Kidney tubule cell (primary cell): ENCODE data around the gene PPP1R7.

Source experiments
- DNase-seq: peaks from one replicate; pipeline ENCODE4 v3.0.0-alpha.2; 2018; ENCODE audit warnings: low spot score

The PPP1R7 gene

GRCh38 chr2:241211276-241211675 lies 61.0 kb downstream of the PPP1R7 start:
- no peak for DNase-seq

GRCh38 chr2:241213041-241213440 lies 62.8 kb downstream of the PPP1R7 start:
- no peak for DNase-seq

GRCh38 chr2:241213567-241213966 lies 63.3 kb downstream of the PPP1R7 start:
- no peak for DNase-seq

GRCh38 chr2:241214209-241214608 lies 63.9 kb downstream of the PPP1R7 start:
- DNase-seq, result no peak

- DNase-seq, result no peak
Measured at GRCh38 chr2:241214766-241215165, 64.5 kb downstream of the PPP1R7 start.

- DNase-seq, result no peak
Measured at GRCh38 chr2:241215421-241215820, 65.2 kb downstream of the PPP1R7 start.

GRCh38 chr2:241216211-241216761 lies 66.0 kb downstream of the PPP1R7 start:
- DNase-seq, result no peak

GRCh38 chr2:241217320-241218031 lies 67.2 kb downstream of the PPP1R7 start:
- DNase-seq, result peak; percentile 87

- peak; percentile 72 for DNase-seq
Measured at GRCh38 chr2:241218131-241219029, 68.1 kb downstream of the PPP1R7 start.

- no peak for DNase-seq
Measured at GRCh38 chr2:241219030-241219382, 68.7 kb downstream of the PPP1R7 start.

GRCh38 chr2:241219856-241220356 lies 69.6 kb downstream of the PPP1R7 start:
- no peak for DNase-seq

- DNase-seq, result peak; percentile 37
Measured at GRCh38 chr2:241223211-241224017, 73.1 kb downstream of the PPP1R7 start.

- no peak for DNase-seq
Measured at GRCh38 chr2:241224018-241224850, 74.0 kb downstream of the PPP1R7 start.

GRCh38 chr2:241224851-241225438 lies 74.7 kb downstream of the PPP1R7 start:
- no peak for DNase-seq

- no peak for DNase-seq
Measured at GRCh38 chr2:241225545-241225944, 75.3 kb downstream of the PPP1R7 start.

- DNase-seq, result no peak
Measured at GRCh38 chr2:241225983-241226382, 75.7 kb downstream of the PPP1R7 start.

- DNase-seq, result no peak
Measured at GRCh38 chr2:241226723-241227572, 76.7 kb downstream of the PPP1R7 start.

- DNase-seq, result no peak
Measured at GRCh38 chr2:241227594-241227993, 77.3 kb downstream of the PPP1R7 start.

GRCh38 chr2:241228081-241228859 lies 78.0 kb downstream of the PPP1R7 start:
- DNase-seq, result peak; percentile 14
